K562 (cell line): ENCODE results near the gene EIF4E1B. TPM values are rescaled to one million over a fixed set of nuclear protein-coding genes. Genes with fewer than 3 reads are reported as not detected.

Experiments used
- ATAC-seq: fragments of 200-7000 bp; cut with Tn5 transposase; 3 replicates; pipeline ENCODE4 v1.9.1; 2020; ENCODE audit warnings: moderate library complexity
- BruUV-seq: library from RNA; stranded (reverse); fragments of 400-500 nt; replicated peaks from 2 replicates; lab custom pipeline; 2021; lab: Mats Ljungman, UMichigan
- CTCF ChIA-PET: fragments of 300-600 bp; formaldehyde crosslinking; extraction: SDS; loops from one replicate; lab custom pipeline; 2021; ENCODE audit warnings: low intra/inter-chr PET ratio; lab: Yijun Ruan, JAX
- POLR2A ChIA-PET: fragments of 300-600, 350-650 bp; sonication (Branson Sonifier 250); formaldehyde crosslinking; extraction: SDS; loops from one replicate; lab custom pipeline; 2021; ENCODE audit warnings: antibody characterized with exemption, inconsistent platforms; lab: Yijun Ruan, JAX
- DNase-seq, 4 experiments: peaks; one replicate each; pipeline versions ENCODE4 v3.0.0 to v3.0.0-alpha.2; 2011 to 2018; ENCODE audit warnings: low spot score in 3 of 4, mixed read lengths in 3 of 4; ENCODE audit errors: extremely low read depth in 1 of 4
- FAIRE-seq: peaks from 2 replicates; lab custom pipeline; 2011; peaks lifted over from hg19 to GRCh38; lab: Jason Lieb, UNC
- H2AFZ ChIP-seq: 2 replicates; pipeline ENCODE4 v1.6.0; 2011; ENCODE audit warnings: low read depth, low read length, control low read depth, inconsistent platforms
- H3K27ac ChIP-seq: fragments of 200-600 bp; 3 replicates; pipeline ENCODE4 v1.8.0; 2011; ENCODE audit warnings: low read depth, mild to moderate bottlenecking, control low read depth, inconsistent platforms, low read length, moderate library complexity, mixed read lengths; ENCODE audit errors: extremely low read depth
- H3K27me3 ChIP-seq, 2 experiments: fragments of 300-600 bp in 1 of 2; 2 replicates in 1 of 2; 3 replicates in 1 of 2; pipeline versions ENCODE4 v1.6.0 to v1.8.0; 2011; ENCODE audit warnings: inconsistent platforms in 2 of 2, low read length in 2 of 2, mild to moderate bottlenecking in 1 of 2, mixed read lengths in 1 of 2, moderate library complexity in 1 of 2; ENCODE audit not compliant: control insufficient read depth in 2 of 2, insufficient read depth in 2 of 2
- H3K36me3 ChIP-seq: fragments of 300-600 bp; 3 replicates; pipeline ENCODE4 v1.8.0; 2011; ENCODE audit warnings: mild to moderate bottlenecking, low read length, inconsistent platforms; ENCODE audit not compliant: control insufficient read depth, insufficient read depth
- H3K4me1 ChIP-seq, 2 experiments: fragments of 200-600 bp in 1 of 2; replicated peaks in 1 of 2; 2 replicates in 1 of 2; 3 replicates in 1 of 2; pipeline versions ENCODE4 v1.5.1 to v1.8.0; 2011; ENCODE audit warnings: inconsistent platforms in 2 of 2, low read length in 2 of 2, mild to moderate bottlenecking in 1 of 2, mixed read lengths in 1 of 2, moderate library complexity in 1 of 2; ENCODE audit not compliant: control insufficient read depth in 2 of 2, insufficient read depth in 2 of 2
- H3K4me2 ChIP-seq: 2 replicates; pipeline ENCODE4 v1.6.1; 2011; ENCODE audit warnings: low read length, control low read depth, inconsistent platforms, mixed read lengths; ENCODE audit not compliant: insufficient read depth
- H3K4me3 ChIP-seq: fragments of 200-600 bp; sonication (generic), shearing (Covaris generic); 2 replicates; pipeline ENCODE4 v1.5.1; 2016; ENCODE audit warnings: control low read depth, inconsistent platforms
- H3K79me2 ChIP-seq: fragments of 200-600 bp; 3 replicates; pipeline ENCODE4 v1.8.0; 2011; ENCODE audit warnings: low read length, inconsistent platforms; ENCODE audit not compliant: control insufficient read depth, insufficient read depth
- H3K9ac ChIP-seq, 2 experiments: 2 replicates each; pipeline versions ENCODE4 v1.6.0 to v1.6.1; 2011; ENCODE audit warnings: low read depth in 2 of 2, low read length in 2 of 2, control low read depth in 1 of 2, inconsistent platforms in 1 of 2, mild to moderate bottlenecking in 1 of 2, mixed read lengths in 1 of 2; ENCODE audit not compliant: insufficient read depth in 1 of 2
- H3K9me1 ChIP-seq: one replicate; pipeline ENCODE4 v1.6.0; 2011; ENCODE audit warnings: inconsistent platforms, mild to moderate bottlenecking, low read length, moderate library complexity; ENCODE audit not compliant: control insufficient read depth, insufficient read depth
- H3K9me3 ChIP-seq: replicated peaks from 2 replicates; pipeline ENCODE4 v1.5.1; 2011; ENCODE audit warnings: low read depth, low read length, inconsistent platforms; ENCODE audit not compliant: control insufficient read depth, insufficient read depth
- H4K20me1 ChIP-seq: replicated peaks from 2 replicates; pipeline ENCODE4 v1.6.1; 2011; ENCODE audit warnings: low read length, inconsistent platforms, mixed read lengths; ENCODE audit not compliant: control insufficient read depth, insufficient read depth
- CBX8 ChIP-seq: fragments of 200-600 bp; sonication (generic); IDR thresholded peaks from 2 replicates; pipeline ENCODE4 v1.6.1; 2012; ENCODE audit warnings: borderline replicate concordance, mixed run types, low read depth, mild to moderate bottlenecking, moderate library complexity, mixed read lengths, low read length, control low read depth, inconsistent platforms; ENCODE audit not compliant: poor library complexity, severe bottlenecking; ENCODE audit errors: extremely low read depth
- FOS ChIP-seq: IDR thresholded peaks from 3 replicates; pipeline ENCODE4 v1.6.1; 2011; ENCODE audit not compliant: insufficient read length; ENCODE audit errors: extremely low read depth
- GTF2A2 ChIP-seq: IDR thresholded peaks from 2 replicates; pipeline ENCODE4 v1.6.1; 2016; ENCODE audit warnings: mild to moderate bottlenecking, missing genetic modification characterization, missing compliant biosample characterization
- HDAC1 ChIP-seq, 2 experiments: fragments of 450-650 bp; IDR thresholded peaks; 2 replicates each; pipeline ENCODE4 v1.6.1; 2016 to 2017; ENCODE audit warnings: inconsistent platforms in 1 of 2, mild to moderate bottlenecking in 1 of 2, moderate library complexity in 1 of 2
- RBM22 ChIP-seq: fragments of 200-400 bp; formaldehyde crosslinking; IDR thresholded peaks from 2 replicates; pipeline ENCODE4 v1.6.1; 2018; ENCODE audit warnings: low read length, low read depth; ENCODE audit not compliant: poor library complexity, severe bottlenecking
- SP1 ChIP-seq: sonication (generic); formaldehyde crosslinking; IDR thresholded peaks from 2 replicates; pipeline ENCODE4 v1.8.1; 2022; ENCODE audit warnings: mild to moderate bottlenecking, missing genetic modification reagents
- TCF3 ChIP-seq: sonication (generic); formaldehyde crosslinking; IDR thresholded peaks from 2 replicates; pipeline ENCODE4 v1.4.0; 2020; ENCODE audit warnings: mild to moderate bottlenecking, missing genetic modification reagents
- TCF7L2 ChIP-seq: fragments of 150-350 bp; IDR thresholded peaks from 2 replicates; pipeline ENCODE4 v1.6.1; 2016; ENCODE audit warnings: low read depth, mild to moderate bottlenecking, low read length, moderate library complexity
- THRA ChIP-seq: fragments of 450-650 bp; IDR thresholded peaks from 2 replicates; pipeline ENCODE4 v1.6.1; 2017; ENCODE audit warnings: mild to moderate bottlenecking, moderate library complexity
- U2AF2 ChIP-seq: fragments of 200-400 bp; formaldehyde crosslinking; optimal IDR thresholded peaks from 2 replicates; pipeline ENCODE3; 2017; ENCODE audit warnings: low read depth, mild to moderate bottlenecking, low read length
- UBTF ChIP-seq, 2 experiments: IDR thresholded peaks; 2 replicates each; pipeline ENCODE4 v1.6.1; 2012; ENCODE audit warnings: improper control_type of control experiment in 2 of 2, low read depth in 2 of 2, low read length in 2 of 2, borderline replicate concordance in 1 of 2
- ZNF354B ChIP-seq: fragments of 250-450 bp; sonication (Bioruptor Pico); IDR thresholded peaks from 2 replicates; pipeline ENCODE4 v1.4.0; 2020
- WGBS: fragments of 100-300 bp; shearing (Covaris generic); methylation state at CpG from one replicate; pipeline ENCODE4 v1.1.6; 2016; ENCODE audit warnings: low coverage, mixed read lengths; ENCODE audit not compliant: insufficient coverage; ENCODE audit errors: missing lambda C conversion rate; 5-methylcytosine and 5-hydroxymethylcytosine counted together
- in situ Hi-C: fragments of 300-500 bp; cut with MboI; formaldehyde crosslinking; loops from 4 replicates; pipeline ENCODE4 v1.15.0; 2018; ENCODE audit warnings: inconsistent platforms, mixed read lengths
- intact Hi-C: fragments of 100-400 bp; cut with micrococcal nuclease; formaldehyde crosslinking; loops from 2 replicates; pipeline ENCODE4 v1.14.2; 2022
- polyA plus RNA-seq, 8 experiments: library from polyadenylated mRNA; depleted of rRNA in 4 of 8; stranded (reverse) in 5 of 8; unstranded in 3 of 8; fragments of >200 nt; fragmentation: Nextera tagmentation in 2 of 8; fragmentation: Illumina TruSeq in 1 of 8; extraction: Ambion mirVana in 2 of 8; extraction: Trizol in 1 of 8; gene quantifications; 2 replicates each; pipeline versions ENCODE4 v1.2.1 to v1.2.3, GENCODE V29; 2011 to 2014; ENCODE audit warnings: inconsistent platforms in 1 of 8, missing spikeins in 1 of 8
- total RNA-seq, 7 experiments: library from RNA; depleted of rRNA in 6 of 7; stranded (reverse); fragments of >200 nt in 6 of 7; fragmentation: Illumina TruSeq in 2 of 7; extraction: Trizol in 2 of 7; gene quantifications; 2 replicates each; pipeline versions ENCODE4 v1.2.1 to v1.2.3, GENCODE V29; 2011 to 2021; ENCODE audit warnings: low replicate concordance in 1 of 7
- TF ChIP-seq, protein P1 (sequence below): sonication (generic); formaldehyde crosslinking; IDR thresholded peaks from 2 replicates; pipeline ENCODE4 v1.8.0; 2022; ENCODE audit warnings: missing genetic modification reagents, mild to moderate bottlenecking, borderline replicate concordance

Gene EIF4E1B
- total and polyA plus RNA-seq, 9 of the 15 experiments (the other 6 are each of a cell fraction or from before 2014, with no cell fraction given), result not detected

DNA sequence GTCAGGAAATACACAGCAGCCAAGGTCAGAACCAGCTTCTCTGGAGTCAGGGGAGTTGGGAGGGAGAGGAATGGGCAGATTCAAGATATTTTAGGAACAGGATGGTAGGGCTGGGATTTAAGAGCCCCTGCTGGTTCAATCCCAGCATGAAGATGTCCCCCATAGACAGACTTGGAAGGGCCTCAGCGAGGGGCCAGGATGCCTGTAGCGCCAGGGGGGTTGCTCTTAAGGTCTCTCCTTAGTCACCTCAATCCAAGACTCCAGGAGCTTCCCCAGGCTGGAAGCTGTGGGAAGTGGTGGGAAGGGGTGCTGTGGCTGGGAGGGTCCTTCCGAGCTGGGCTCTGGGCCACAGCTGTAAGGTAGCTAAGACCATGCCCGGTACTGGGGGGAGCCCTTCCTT lies 8.7 kb downstream of the EIF4E1B start:
- intact Hi-C loops (no loop called here), in situ Hi-C loops (no loop called here)
- Histone ChIP-seq H3K27ac (no peak overlapping the region), H3K9me1 (no peaks in the 10 kb centered on the region), H3K27me3 (peaks cover 29 to 45% of the 10 kb centered on the region in 2 experiments), H3K4me1 (peaks cover 5 to 14% of the 10 kb centered on the region in 2 experiments; a peak in 4 of 5 replicates), H3K4me2 (no peak overlapping the region), H4K20me1 (peaks cover 4% of the 10 kb centered on the region; the same call in 1 of the 2 replicates), H3K36me3 (no peaks in the 10 kb centered on the region), H3K9ac (no peak overlapping the region), H3K4me3 (no peak overlapping the region), H2AFZ (no peak overlapping the region), H3K9me3 (no peaks in the 10 kb centered on the region), H3K79me2 (no peaks in the 10 kb centered on the region)
- 10% methylated on average over 4 of the region's 4 CpGs for WGBS
- no peak for DNase-seq
- no peak for FAIRE-seq
- ATAC-seq, result no peak
- ChIA-PET POLR2A (interaction anchor here (1.2 to 1.6 kb wide), 2 partner anchors 9 to 17 kb away, joined by 3 read pairs; no protein-coding TSS in a partner anchor), CTCF (no interaction called here)
- BruUV-seq, result no TSS peak
- no peak for TF ChIP-seq THRA
- no peak for TF ChIP-seq RBM22
- no peak for TF ChIP-seq TCF7L2
- no peak for TF ChIP-seq U2AF2
- no peak for TF ChIP-seq UBTF (IDR thresholded peaks at IDR 0.05; ENCODE audit: borderline replicate concordance in 1 of 2, low read depth in 2 of 2, low read length in 2 of 2)
- TF ChIP-seq HDAC1 (IDR thresholded peaks at IDR 0.05), result no peak
- no peak for TF ChIP-seq SP1 (CRISPR knock-in tag)
- TF ChIP-seq, protein P1, sequence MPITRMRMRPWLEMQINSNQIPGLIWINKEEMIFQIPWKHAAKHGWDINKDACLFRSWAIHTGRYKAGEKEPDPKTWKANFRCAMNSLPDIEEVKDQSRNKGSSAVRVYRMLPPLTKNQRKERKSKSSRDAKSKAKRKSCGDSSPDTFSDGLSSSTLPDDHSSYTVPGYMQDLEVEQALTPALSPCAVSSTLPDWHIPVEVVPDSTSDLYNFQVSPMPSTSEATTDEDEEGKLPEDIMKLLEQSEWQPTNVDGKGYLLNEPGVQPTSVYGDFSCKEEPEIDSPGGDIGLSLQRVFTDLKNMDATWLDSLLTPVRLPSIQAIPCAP (CRISPR knock-in tag), result no peak
- TF ChIP-seq CBX8, result no peak
- no peak for TF ChIP-seq FOS
- no peak for TF ChIP-seq ZNF354B
- no peak for TF ChIP-seq TCF3 (CRISPR knock-in tag)
- TF ChIP-seq GTF2A2 (tag), result no peak
